ENCODE results near the gene WIPI1. TPM values are rescaled to one million over a fixed set of nuclear protein-coding genes. Genes with fewer than 3 reads are reported as not detected.

WIPI1 gene
- total and polyA plus RNA-seq, 2 of the 13 experiments (the other 11 are each of a cell fraction or from before 2014, with no cell fraction given) = 29.4 to 141 TPM

DNA sequence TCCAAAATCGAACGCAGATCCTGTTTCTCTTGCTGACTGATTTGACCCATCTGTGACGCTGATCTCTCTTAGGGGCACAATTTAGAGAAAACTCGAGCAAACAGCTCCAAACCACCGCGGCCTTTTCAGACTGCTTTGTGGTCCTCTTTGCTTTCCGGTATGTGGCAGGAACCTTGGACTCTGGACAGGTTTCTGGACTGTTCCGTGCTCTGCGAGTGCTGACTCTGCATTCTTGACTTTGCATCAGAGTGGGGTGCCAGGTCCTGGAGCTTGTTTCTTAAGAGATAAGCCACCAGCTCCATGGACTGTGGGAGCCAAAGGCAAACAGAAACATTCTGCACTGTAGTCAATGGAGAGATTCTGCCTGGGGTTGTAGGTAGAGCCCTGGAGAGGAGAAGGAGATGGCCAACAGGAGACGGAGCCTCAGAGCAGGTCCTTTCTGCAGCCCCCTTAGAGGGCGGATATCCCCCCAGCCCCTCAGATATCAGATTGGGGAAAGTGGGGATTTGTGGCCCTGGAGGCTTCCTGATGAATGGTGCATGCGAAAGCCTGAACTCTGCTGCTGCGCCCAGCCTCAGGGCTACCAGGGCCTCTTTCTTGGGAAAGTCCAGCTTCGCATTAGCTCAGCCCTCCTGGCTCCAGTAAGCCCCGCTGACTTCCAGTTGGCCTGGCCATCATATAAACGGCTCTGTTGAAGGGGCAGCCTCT is 65.6 kb downstream of the WIPI1 start (continued):
- TF ChIP-seq USF2 (IDR thresholded peaks at IDR 0.05; ENCODE audit: low read depth, low read length) (no peak), USF2 (CRISPR knock-in tag; IDR thresholded peaks at IDR 0.05; ENCODE audit: borderline replicate concordance) (no peak), ZNF607 (CRISPR knock-in tag; IDR thresholded peaks at IDR 0.05; ENCODE audit: borderline replicate concordance) (0 out of 2 replicates have a peak, but pooled peaks have one; percentile 35), ZNF205 (CRISPR knock-in tag; IDR thresholded peaks at IDR 0.05) (no peak), ADNP (CRISPR knock-in tag; IDR thresholded peaks at IDR 0.05) (no peak), ATRX (CRISPR knock-in tag; IDR thresholded peaks at IDR 0.05; ENCODE audit: borderline replicate concordance) (no peak), NFKBIZ (CRISPR knock-in tag; IDR thresholded peaks at IDR 0.05) (0 out of 2 replicates have a peak, but pooled peaks have one; percentile 70), ZNF605 (CRISPR knock-in tag; IDR thresholded peaks at IDR 0.05) (peak; percentile 94), ZBTB46 (CRISPR knock-in tag; IDR thresholded peaks at IDR 0.05; ENCODE audit: borderline replicate concordance) (0 out of 2 replicates have a peak, but pooled peaks have one; percentile 22), TOPORS (CRISPR knock-in tag; IDR thresholded peaks at IDR 0.05) (no peak), TBP (CRISPR knock-in tag; IDR thresholded peaks at IDR 0.05) (no peak), HOXA9 (CRISPR knock-in tag; IDR thresholded peaks at IDR 0.05; ENCODE audit: borderline replicate concordance) (no peak), ZNF17 (CRISPR knock-in tag; IDR thresholded peaks at IDR 0.05) (no peak), ZNF597 (CRISPR knock-in tag; IDR thresholded peaks at IDR 0.05) (no peak), ZBTB33 (CRISPR knock-in tag; IDR thresholded peaks at IDR 0.05) (peak; percentile 49; the same call in 1 of the 2 replicates)
- TF ChIP-seq, protein P1, sequence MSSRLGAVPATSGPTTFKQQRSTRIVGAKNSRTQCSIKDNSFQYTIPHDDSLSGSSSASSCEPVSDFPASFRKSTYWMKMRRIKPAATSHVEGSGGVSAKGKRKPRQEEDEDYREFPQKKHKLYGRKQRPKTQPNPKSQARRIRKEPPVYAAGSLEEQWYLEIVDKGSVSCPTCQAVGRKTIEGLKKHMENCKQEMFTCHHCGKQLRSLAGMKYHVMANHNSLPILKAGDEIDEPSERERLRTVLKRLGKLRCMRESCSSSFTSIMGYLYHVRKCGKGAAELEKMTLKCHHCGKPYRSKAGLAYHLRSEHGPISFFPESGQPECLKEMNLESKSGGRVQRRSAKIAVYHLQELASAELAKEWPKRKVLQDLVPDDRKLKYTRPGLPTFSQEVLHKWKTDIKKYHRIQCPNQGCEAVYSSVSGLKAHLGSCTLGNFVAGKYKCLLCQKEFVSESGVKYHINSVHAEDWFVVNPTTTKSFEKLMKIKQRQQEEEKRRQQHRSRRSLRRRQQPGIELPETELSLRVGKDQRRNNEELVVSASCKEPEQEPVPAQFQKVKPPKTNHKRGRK (CRISPR knock-in tag; IDR thresholded peaks at IDR 0.05) = no peak
- TF ChIP-seq, protein P2, sequence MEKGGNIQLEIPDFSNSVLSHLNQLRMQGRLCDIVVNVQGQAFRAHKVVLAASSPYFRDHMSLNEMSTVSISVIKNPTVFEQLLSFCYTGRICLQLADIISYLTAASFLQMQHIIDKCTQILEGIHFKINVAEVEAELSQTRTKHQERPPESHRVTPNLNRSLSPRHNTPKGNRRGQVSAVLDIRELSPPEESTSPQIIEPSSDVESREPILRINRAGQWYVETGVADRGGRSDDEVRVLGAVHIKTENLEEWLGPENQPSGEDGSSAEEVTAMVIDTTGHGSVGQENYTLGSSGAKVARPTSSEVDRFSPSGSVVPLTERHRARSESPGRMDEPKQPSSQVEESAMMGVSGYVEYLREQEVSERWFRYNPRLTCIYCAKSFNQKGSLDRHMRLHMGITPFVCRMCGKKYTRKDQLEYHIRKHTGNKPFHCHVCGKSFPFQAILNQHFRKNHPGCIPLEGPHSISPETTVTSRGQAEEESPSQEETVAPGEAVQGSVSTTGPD (CRISPR knock-in tag; IDR thresholded peaks at IDR 0.05) = no peak
- TF ChIP-seq, protein P3, sequence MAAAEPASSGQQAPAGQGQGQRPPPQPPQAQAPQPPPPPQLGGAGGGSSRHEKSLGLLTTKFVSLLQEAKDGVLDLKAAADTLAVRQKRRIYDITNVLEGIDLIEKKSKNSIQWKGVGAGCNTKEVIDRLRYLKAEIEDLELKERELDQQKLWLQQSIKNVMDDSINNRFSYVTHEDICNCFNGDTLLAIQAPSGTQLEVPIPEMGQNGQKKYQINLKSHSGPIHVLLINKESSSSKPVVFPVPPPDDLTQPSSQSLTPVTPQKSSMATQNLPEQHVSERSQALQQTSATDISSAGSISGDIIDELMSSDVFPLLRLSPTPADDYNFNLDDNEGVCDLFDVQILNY (CRISPR knock-in tag; conservative IDR thresholded peaks at IDR 0.05) = no peak

Data from HepG2 (cell line).